ENCODE measurements around the gene SLC12A7. TPM values are rescaled to one million over a fixed set of nuclear protein-coding genes. Genes with fewer than 3 reads are reported as not detected.

The SLC12A7 gene
- total and polyA plus RNA-seq, 7 experiments from 2014 or later, result 6.4 to 101 (median 61.9) TPM

Small RNA genes lying within 50 kb of the gene (microRNA-seq; reads per million reads assigned to microRNA genes)
- not detected for gene MIR4635 (ENCODE audit: borderline microRNAs expressed)

Other genes starting within 250 kb of the SLC12A7 start
- 10 to 100 TPM; 63.2 to 93.2 (median 82.2) TPM for gene BRD9, start 219.3 kb downstream of the SLC12A7 start, total RNA-seq
- gene BRD9, start 219.3 kb downstream of the SLC12A7 start, polyA plus RNA-seq, result 10 to 100 TPM; 10.6 to 17.6 TPM
- 10 to 100 TPM in 1 of 5 experiments, under 1 TPM in 3, not detected in 1; 0.39 to 23.5 (median 0.57) TPM for gene TRIP13, start 219.2 kb downstream of the SLC12A7 start, total RNA-seq
- under 1 TPM; 0.52 to 0.63 TPM for gene TRIP13, start 219.2 kb downstream of the SLC12A7 start, polyA plus RNA-seq
- 1 to 10 TPM in 1 of 5 experiments, not detected in 4; 4.8 TPM for gene NKD2, start 103.3 kb downstream of the SLC12A7 start, total RNA-seq
- not detected for gene NKD2, start 103.3 kb downstream of the SLC12A7 start, polyA plus RNA-seq
- not detected for gene SLC6A19, start 89.5 kb upstream of the SLC12A7 start, total RNA-seq
- not detected for gene SLC6A19, start 89.5 kb upstream of the SLC12A7 start, polyA plus RNA-seq
- not detected for gene SLC6A18, start 113.3 kb upstream of the SLC12A7 start, total RNA-seq
- gene SLC6A18, start 113.3 kb upstream of the SLC12A7 start, polyA plus RNA-seq, result not detected
- gene TERT, start 183.0 kb upstream of the SLC12A7 start, total RNA-seq, result 1 to 10 TPM in 3 of 5 experiments, under 1 TPM in 2; 0.13 to 3.3 (median 1.8) TPM
- gene TERT, start 183.0 kb upstream of the SLC12A7 start, polyA plus RNA-seq, result under 1 TPM in 1 of 2 donors, not detected in 1; 0.23 TPM
- 100 to 1,000 TPM in 1 of 5 experiments, 10 to 100 TPM in 4; 64.9 to 104 (median 71.9) TPM for gene CLPTM1L, start 233.0 kb upstream of the SLC12A7 start, total RNA-seq
- 10 to 100 TPM; 27.7 to 49.3 TPM for gene CLPTM1L, start 233.0 kb upstream of the SLC12A7 start, polyA plus RNA-seq